HEK293 (cell line): ENCODE measurements around the gene EFCAB14.

Experiments used
- CTCF ChIA-PET: fragments of 350-600 bp; formaldehyde crosslinking; extraction: SDS; loops from one replicate; lab custom pipeline; 2021; ENCODE audit warnings: antibody characterized with exemption; lab: Yijun Ruan, JAX
- POLR2A ChIA-PET: fragments of 300-600 bp; formaldehyde crosslinking; extraction: SDS; loops from one replicate; lab custom pipeline; 2020; ENCODE audit warnings: antibody characterized with exemption, inconsistent platforms; lab: Yijun Ruan, JAX
- H3K27ac ChIP-seq: fragments of 200-500 bp; sonication (Bioruptor generic); 2 replicates; pipeline ENCODE4 v1.5.1; 2014; ENCODE audit warnings: low read depth, low read length, control low read depth, inconsistent platforms; ENCODE audit errors: extremely low read depth
- H3K36me3 ChIP-seq, 2 experiments: fragments of 200-500 bp in 1 of 2; sonication (Bioruptor generic) in 1 of 2; 1 replicate in 1 of 2; 2 replicates in 1 of 2; pipeline ENCODE4 v1.5.1; 2014 to 2017; ENCODE audit warnings: inconsistent platforms in 2 of 2, low read length in 2 of 2; ENCODE audit not compliant: control insufficient read depth in 2 of 2, insufficient read depth in 1 of 2
- H3K4me1 ChIP-seq: fragments of 200-500 bp; sonication (Bioruptor generic); 2 replicates; pipeline ENCODE4 v1.5.1; 2014; ENCODE audit warnings: mild to moderate bottlenecking, low read length, inconsistent platforms; ENCODE audit not compliant: control insufficient read depth, insufficient read depth
- H3K4me3 ChIP-seq: 2 replicates; pipeline ENCODE4 v1.5.1; 2011; ENCODE audit warnings: low read depth, mild to moderate bottlenecking, control low read depth, low read length, moderate library complexity
- H3K9me3 ChIP-seq: fragments of 200-500 bp; sonication (Bioruptor generic); 2 replicates; pipeline ENCODE4 v1.5.1; 2014; ENCODE audit warnings: low read depth, low read length, inconsistent platforms; ENCODE audit not compliant: control insufficient read depth, insufficient read depth
- KLF8 ChIP-seq: fragments of 450-650 bp; formaldehyde crosslinking; IDR thresholded peaks from 2 replicates; pipeline ENCODE4 v1.5.1; 2016; ENCODE audit warnings: missing biosample characterization, missing genetic modification characterization
- KLF9 ChIP-seq: fragments of 450-650 bp; formaldehyde crosslinking; IDR thresholded peaks from 2 replicates; pipeline ENCODE4 v1.5.1; 2016; ENCODE audit warnings: missing biosample characterization, missing genetic modification characterization, low read depth
- WT1 ChIP-seq: fragments of 450-650 bp; formaldehyde crosslinking; IDR thresholded peaks from 2 replicates; pipeline ENCODE4 v1.5.1; 2016; ENCODE audit warnings: missing biosample characterization, missing genetic modification characterization
- ZBTB11 ChIP-seq: fragments of 450-650 bp; formaldehyde crosslinking; conservative IDR thresholded peaks from 2 replicates; pipeline ENCODE4 v1.5.1; 2016; ENCODE audit warnings: low read depth, missing biosample characterization, missing genetic modification characterization
- ZBTB6 ChIP-seq: fragments of 450-650 bp; formaldehyde crosslinking; IDR thresholded peaks from 2 replicates; pipeline ENCODE4 v1.5.1; 2017; ENCODE audit warnings: missing biosample characterization, missing genetic modification characterization
- ZEB2 ChIP-seq: fragments of 450-650 bp; formaldehyde crosslinking; IDR thresholded peaks from 2 replicates; pipeline ENCODE4 v1.5.1; 2016; ENCODE audit warnings: missing biosample characterization, missing genetic modification characterization
- ZNF146 ChIP-seq: fragments of 450-650 bp; formaldehyde crosslinking; IDR thresholded peaks from 2 replicates; pipeline ENCODE4 v1.5.1; 2016; ENCODE audit warnings: missing biosample characterization, missing genetic modification characterization
- ZNF169 ChIP-seq: fragments of 450-650 bp; formaldehyde crosslinking; IDR thresholded peaks from 2 replicates; pipeline ENCODE4 v1.5.1; 2016; ENCODE audit warnings: missing biosample characterization, missing genetic modification characterization
- ZNF24 ChIP-seq: fragments of 450-650 bp; formaldehyde crosslinking; IDR thresholded peaks from 2 replicates; pipeline ENCODE4 v1.5.1; 2016; ENCODE audit warnings: missing biosample characterization, missing genetic modification characterization
- ZNF274 ChIP-seq, 2 experiments: fragments of 200-500 bp in 1 of 2; fragments of 450-650 bp in 1 of 2; sonication (Bioruptor generic) in 1 of 2; formaldehyde crosslinking in 1 of 2; IDR thresholded peaks; 2 replicates each; pipeline versions ENCODE4 v1.5.1 to v1.6.1; 2014 to 2016; ENCODE audit warnings: borderline replicate concordance in 1 of 2, inconsistent platforms in 1 of 2, low read length in 1 of 2, missing biosample characterization in 1 of 2, missing genetic modification characterization in 1 of 2
- ZNF292 ChIP-seq: fragments of 450-650 bp; formaldehyde crosslinking; IDR thresholded peaks from 2 replicates; pipeline ENCODE4 v1.5.1; 2016; ENCODE audit warnings: low read depth, missing biosample characterization, missing genetic modification characterization, borderline replicate concordance
- ZNF391 ChIP-seq: fragments of 450-650 bp; formaldehyde crosslinking; IDR thresholded peaks from 2 replicates; pipeline ENCODE4 v1.5.1; 2016; ENCODE audit warnings: low read depth, missing biosample characterization, missing genetic modification characterization, borderline replicate concordance
- ZNF416 ChIP-seq: fragments of 450-650 bp; formaldehyde crosslinking; IDR thresholded peaks from 2 replicates; pipeline ENCODE4 v1.5.1; 2016; ENCODE audit warnings: missing biosample characterization, missing genetic modification characterization
- ZNF423 ChIP-seq: fragments of 450-650 bp; formaldehyde crosslinking; IDR thresholded peaks from 2 replicates; pipeline ENCODE4 v1.5.1; 2016; ENCODE audit warnings: missing biosample characterization, missing genetic modification characterization
- ZNF449 ChIP-seq: fragments of 450-650 bp; formaldehyde crosslinking; IDR thresholded peaks from 2 replicates; pipeline ENCODE4 v1.5.1; 2017; ENCODE audit warnings: missing biosample characterization, mild to moderate bottlenecking, missing genetic modification characterization, moderate library complexity
- ZNF48 ChIP-seq: fragments of 450-650 bp; formaldehyde crosslinking; IDR thresholded peaks from 2 replicates; pipeline ENCODE4 v1.5.1; 2016; ENCODE audit warnings: missing biosample characterization, missing genetic modification characterization
- ZNF521 ChIP-seq: fragments of 450-650 bp; formaldehyde crosslinking; IDR thresholded peaks from 2 replicates; pipeline ENCODE4 v1.5.1; 2017; ENCODE audit warnings: missing biosample characterization, mild to moderate bottlenecking, missing genetic modification characterization
- ZNF560 ChIP-seq: fragments of 450-650 bp; formaldehyde crosslinking; IDR thresholded peaks from 2 replicates; pipeline ENCODE4 v1.5.1; 2017; ENCODE audit warnings: missing biosample characterization, missing genetic modification characterization, borderline replicate concordance
- ZNF571 ChIP-seq: fragments of 450-650 bp; formaldehyde crosslinking; IDR thresholded peaks from 2 replicates; pipeline ENCODE4 v1.5.0; 2017; ENCODE audit warnings: missing biosample characterization, missing genetic modification characterization
- ZNF596 ChIP-seq: fragments of 450-650 bp; IDR thresholded peaks from 2 replicates; pipeline ENCODE4 v1.5.0; 2018; ENCODE audit warnings: missing biosample characterization, mild to moderate bottlenecking, missing genetic modification characterization, moderate library complexity
- ZNF639 ChIP-seq: fragments of 450-650 bp; formaldehyde crosslinking; IDR thresholded peaks from 2 replicates; pipeline ENCODE4 v1.5.1; 2016; ENCODE audit warnings: missing biosample characterization, missing genetic modification characterization
- ZNF664 ChIP-seq: fragments of 450-650 bp; formaldehyde crosslinking; IDR thresholded peaks from 2 replicates; pipeline ENCODE4 v1.5.1; 2016; ENCODE audit warnings: missing biosample characterization, missing genetic modification characterization
- ZSCAN23 ChIP-seq: fragments of 450-650 bp; formaldehyde crosslinking; IDR thresholded peaks from 2 replicates; pipeline ENCODE4 v1.5.1; 2016; ENCODE audit warnings: missing biosample characterization, missing genetic modification characterization

The EFCAB14 gene

GRCh38 chr1:46671554-46671953 is 47.4 kb downstream of the EFCAB14 start, which contains the start of gene TEX38 (continued):
- TF ChIP-seq ZNF274 (IDR thresholded peaks at IDR 0.05; ENCODE audit: low read length) (no peak), ZNF274 (tag by site-specific recombination; IDR thresholded peaks at IDR 0.05; ENCODE audit: borderline replicate concordance) (no peak), ZSCAN23 (tag by site-specific recombination) (no peak), ZNF571 (tag by site-specific recombination) (no peak)
- TF ChIP-seq, all 188 proteins: peak for 0

GRCh38 chr1:46670134-46670533 is 48.8 kb downstream of the EFCAB14 start:
- Histone ChIP-seq H3K27ac (no peak overlapping the region), H3K4me3 (no peak overlapping the region), H3K36me3 (peaks cover 0 to 38% of the 10 kb centered on the region in 2 experiments; a peak in 2 of 3 replicates), H3K9me3 (no peaks in the 10 kb centered on the region), H3K4me1 (no peaks in the 10 kb centered on the region)
- POLR2A ChIA-PET: no interaction called here
- CTCF ChIA-PET: no interaction called here
- no peak for TF ChIP-seq ZNF48 (tag by site-specific recombination)
- TF ChIP-seq ZNF596 (tag by site-specific recombination): no peak
- no peak for TF ChIP-seq ZNF664 (tag by site-specific recombination)
- TF ChIP-seq ZNF639: no peak
- TF ChIP-seq ZNF423: no peak
- no peak for TF ChIP-seq ZNF449 (tag by site-specific recombination)
- no peak for TF ChIP-seq KLF8 (tag by site-specific recombination)
- no peak for TF ChIP-seq ZEB2 (tag by site-specific recombination)
- TF ChIP-seq ZNF560 (tag by site-specific recombination): no peak
- no peak for TF ChIP-seq ZNF24 (tag by site-specific recombination)
- TF ChIP-seq KLF9 (tag by site-specific recombination): no peak
- no peak for TF ChIP-seq ZBTB6 (tag by site-specific recombination)
- TF ChIP-seq ZNF391: no peak
- no peak for TF ChIP-seq ZBTB11
- no peak for TF ChIP-seq ZNF292 (tag by site-specific recombination)
- TF ChIP-seq ZNF521 (tag by site-specific recombination): no peak
- TF ChIP-seq ZNF169 (tag by site-specific recombination): no peak
- no peak for TF ChIP-seq ZNF416 (tag by site-specific recombination)
- TF ChIP-seq ZNF146: no peak
- no peak for TF ChIP-seq WT1
